Activated T-cell treated with anti-CD3 and anti-CD28 coated beads for 48 hours (primary cell): ENCODE data around the gene ROR1.

Experiments
- DNase-seq: peaks from one replicate; pipeline ENCODE4 v3.0.0-alpha.2; 2020; ENCODE audit warnings: low read depth

ROR1 gene

GRCh38 chr1:63856924-63857323, 83.1 kb downstream of the ROR1 start:
- DNase-seq, result no peak

DNA sequence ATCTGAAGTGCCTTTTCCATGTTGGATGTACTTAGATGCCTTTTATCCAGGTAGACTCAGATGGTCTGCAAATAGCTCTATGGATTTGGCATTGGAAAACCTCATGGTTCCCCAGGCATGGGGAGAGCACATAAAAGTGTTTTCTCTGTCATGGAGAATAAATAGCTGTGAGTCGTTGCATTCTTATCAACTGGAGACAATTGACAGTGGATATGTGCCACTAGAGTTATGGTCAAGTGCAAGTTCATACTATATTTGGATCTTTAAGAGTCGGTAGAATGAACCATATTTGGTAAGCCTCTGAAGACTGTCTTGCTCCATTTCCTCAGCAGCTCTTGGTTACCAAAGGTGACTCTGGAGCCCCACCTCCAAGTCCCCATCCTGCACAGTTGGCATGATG, 83.7 kb downstream of the ROR1 start:
- no peak for DNase-seq

DNA sequence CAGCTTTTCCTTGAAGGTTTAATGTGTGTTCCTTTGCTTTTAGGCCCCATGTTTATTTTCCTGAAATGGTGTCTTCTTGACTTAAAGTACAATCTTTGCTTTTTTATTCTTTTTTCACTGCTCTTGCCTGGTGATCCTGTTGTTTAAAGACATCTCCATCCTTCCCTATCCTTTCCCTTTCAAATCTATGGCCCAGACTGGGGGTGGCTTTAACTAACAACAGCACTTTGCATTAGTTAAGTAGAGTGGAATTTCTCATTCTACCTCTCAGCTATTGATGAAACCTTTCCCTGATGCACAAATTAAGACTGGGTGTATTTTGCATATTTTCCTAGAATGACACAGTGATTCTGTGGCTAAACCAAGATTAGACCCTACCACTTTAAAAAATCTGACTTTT, 84.3 kb downstream of the ROR1 start:
- DNase-seq, result no peak

GRCh38 chr1:63859480-63860275, 85.9 kb downstream of the ROR1 start:
- no peak for DNase-seq

GRCh38 chr1:63861052-63861691, 87.4 kb downstream of the ROR1 start:
- no peak for DNase-seq

DNA sequence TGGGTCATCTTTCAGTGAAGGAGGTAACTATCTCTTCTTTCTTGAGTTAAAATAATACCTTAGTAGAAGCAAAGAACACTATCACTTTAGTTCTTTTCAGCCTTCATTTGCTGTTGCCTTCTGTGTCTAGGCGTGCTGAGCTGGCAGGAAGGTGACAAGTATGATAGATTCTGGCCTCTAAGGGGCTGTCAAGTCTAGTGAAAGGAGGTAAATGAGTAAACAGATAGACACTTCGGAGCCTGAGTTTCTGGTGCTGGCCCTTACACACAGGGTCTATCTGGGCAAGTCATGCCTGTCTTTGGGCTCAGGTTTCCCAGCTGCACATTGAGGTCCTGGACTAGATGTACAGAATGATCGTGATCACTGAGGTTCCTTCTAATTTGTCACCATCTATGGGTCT, 89.3 kb downstream of the ROR1 start:
- no peak for DNase-seq

- DNase-seq, result no peak
Measured at GRCh38 chr1:63864224-63864641, 90.4 kb downstream of the ROR1 start.

- DNase-seq, result no peak
Measured at GRCh38 chr1:63865561-63865960, 91.7 kb downstream of the ROR1 start.

DNA sequence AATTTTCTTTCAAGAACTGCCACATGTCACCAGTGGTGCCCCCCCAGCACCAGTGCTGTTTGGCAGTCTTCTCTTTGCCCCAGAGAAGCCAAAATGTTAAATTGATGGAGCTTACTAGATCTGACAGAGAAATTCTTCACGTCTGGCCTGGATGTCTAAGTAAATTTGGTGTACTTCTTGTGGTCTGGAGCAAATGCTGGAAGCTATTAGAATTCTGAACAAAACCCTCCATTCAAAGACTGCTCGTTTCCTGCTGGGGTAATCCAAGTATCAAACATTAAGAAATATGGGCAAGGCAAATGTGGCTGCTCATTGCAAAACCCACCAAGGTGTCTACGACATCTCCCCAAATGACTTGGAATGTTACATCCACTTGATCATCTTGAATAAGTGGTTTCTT, 92.3 kb downstream of the ROR1 start:
- DNase-seq, result no peak

DNA sequence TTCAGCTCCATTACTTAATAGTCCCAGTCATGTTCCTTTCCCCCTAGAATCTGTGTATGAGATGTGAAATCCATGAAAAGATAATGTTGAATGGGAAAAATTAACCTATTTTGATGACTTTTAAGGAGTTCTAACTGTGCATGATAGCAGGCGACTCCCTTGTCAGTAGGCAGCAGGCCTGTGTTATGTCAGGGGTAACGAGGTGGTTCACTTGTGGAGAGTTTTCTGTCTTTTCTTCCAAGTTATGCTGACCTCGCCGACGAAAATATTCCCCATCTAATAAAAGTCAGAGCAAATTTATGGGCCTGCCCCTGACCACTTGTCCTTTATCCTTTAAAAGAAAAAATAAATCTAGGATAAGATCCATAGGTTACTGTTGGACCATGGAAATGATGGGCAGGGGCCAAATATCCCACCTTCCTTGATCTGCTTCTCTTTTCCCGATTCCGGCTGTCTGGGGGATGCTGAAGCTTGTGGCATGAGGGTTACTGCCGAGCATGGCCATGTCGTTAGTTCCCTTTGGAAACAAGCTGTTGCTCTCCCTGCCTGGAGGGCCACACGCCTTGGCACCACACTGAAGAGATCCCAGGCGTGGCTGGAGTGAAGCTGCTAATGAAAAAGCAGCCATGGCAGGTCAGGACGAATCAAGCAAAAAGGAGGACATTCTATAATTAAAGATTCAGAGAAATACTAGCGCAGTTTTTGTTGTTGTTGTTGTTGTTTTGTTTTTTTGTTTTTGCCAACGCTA, 93.8 kb downstream of the ROR1 start:
- DNase-seq, result no peak

- no peak for DNase-seq
Measured at GRCh38 chr1:63868268-63868781, 94.5 kb downstream of the ROR1 start.

DNA sequence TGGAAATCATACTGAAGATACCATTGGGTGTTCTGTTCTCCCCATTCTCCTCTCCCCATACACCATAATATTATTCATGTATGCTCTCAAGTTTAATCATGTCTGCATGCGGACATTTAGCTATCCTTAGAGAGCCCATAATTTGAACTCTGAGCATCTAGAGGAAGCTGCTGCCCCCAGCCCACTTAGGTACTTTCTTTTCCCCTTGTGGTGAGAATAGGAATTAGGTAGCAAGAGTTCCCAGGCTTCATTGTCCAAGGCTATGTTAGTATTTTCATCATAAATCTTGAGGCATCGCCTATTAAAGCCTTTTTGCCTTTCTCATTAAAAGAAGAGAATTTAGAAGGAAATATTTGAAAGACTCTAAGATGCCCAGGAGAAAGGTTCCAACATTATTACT, 96.3 kb downstream of the ROR1 start:
- no peak for DNase-seq

DNA sequence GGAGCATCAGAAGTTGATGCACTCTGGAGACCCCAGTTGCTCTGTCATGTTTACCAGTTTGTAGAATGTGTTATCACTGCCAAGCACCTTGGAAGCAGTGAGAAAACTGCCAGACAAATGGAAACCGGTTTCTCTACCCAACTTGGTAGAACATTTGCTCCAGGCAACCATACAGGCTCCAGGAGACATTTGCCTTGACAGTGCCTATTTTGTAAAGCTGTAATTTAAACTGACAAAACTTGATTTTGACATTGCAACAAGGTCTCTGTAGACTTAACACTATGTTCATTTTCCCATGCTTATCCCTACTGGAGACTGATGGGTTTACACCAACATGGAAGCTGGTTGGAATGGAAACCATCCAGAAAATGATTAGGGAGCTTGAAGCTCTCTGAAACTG, 97.6 kb downstream of the ROR1 start:
- DNase-seq, result no peak

DNA sequence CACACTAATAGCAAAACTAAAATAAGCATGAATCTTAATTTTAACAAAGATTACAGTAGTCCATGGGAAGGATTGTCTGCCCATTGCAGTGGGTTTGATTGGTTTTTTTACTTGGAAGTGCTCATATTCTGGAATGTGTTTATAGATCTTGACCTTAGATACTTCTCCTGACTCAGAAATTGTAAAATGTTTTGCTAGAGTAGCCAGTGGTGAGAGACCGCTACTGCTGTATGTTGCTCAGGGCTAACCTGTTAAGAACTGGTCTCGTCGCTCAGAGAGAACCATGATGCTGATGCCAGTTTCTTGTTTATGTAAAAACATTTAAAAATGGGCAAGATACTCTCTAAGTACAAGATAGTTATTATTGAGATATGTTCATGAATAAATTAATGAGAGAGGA, 99.9 kb downstream of the ROR1 start:
- DNase-seq, result no peak

DNA sequence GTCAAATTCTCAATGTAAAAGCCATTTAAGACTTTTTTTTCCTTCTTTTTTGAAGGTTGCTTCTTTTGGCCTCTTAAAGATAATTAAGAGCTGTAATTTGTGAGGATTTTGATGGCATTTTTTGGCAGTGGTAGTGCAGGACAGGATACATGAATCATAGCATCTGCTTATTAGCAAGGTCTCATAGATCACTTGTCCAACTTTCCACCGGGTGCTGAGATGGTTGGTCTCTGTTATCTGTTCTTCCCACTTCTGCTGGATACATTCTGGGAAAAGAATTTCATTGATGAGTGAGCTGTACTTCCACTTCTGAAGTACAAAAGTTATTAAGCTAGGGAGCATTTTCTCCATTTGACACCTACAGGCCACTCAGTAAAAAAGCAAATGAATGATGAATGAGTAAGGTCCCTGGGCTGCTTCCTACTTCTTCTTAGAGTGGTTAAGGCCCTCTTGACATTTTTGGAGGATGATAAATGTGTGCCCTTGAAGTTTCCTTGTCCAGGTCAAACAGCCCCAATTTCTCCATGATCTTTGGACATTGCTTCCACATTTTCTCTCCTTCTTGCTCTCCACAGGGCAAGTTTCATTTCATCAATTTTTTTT, 100.6 kb downstream of the ROR1 start:
- DNase-seq, result no peak

GRCh38 chr1:63875636-63876035, 101.8 kb downstream of the ROR1 start:
- no peak for DNase-seq

GRCh38 chr1:63877021-63877767, 103.4 kb downstream of the ROR1 start:
- no peak for DNase-seq

DNA sequence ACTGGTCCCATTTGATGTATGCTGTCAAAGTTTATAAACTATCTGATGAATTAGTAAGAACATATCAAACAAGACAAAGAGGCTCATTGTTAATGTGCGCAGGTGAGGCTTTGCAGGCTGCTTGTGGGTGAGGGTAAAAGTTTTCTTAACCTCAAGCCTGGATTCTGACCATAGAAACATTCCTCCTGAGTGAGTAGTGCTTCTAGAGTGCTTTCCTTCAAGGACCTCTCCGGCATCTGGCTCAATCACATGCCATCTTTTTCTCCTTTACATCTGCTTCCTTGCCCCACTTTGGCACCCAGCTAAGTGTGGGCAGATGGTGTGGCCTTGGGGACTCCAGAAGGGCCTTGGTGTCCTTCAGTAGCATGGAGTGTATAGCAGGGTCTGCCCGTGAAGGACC, 104.0 kb downstream of the ROR1 start:
- DNase-seq, result no peak

- DNase-seq, result no peak
Measured at GRCh38 chr1:63878932-63879331, 105.1 kb downstream of the ROR1 start.

DNA sequence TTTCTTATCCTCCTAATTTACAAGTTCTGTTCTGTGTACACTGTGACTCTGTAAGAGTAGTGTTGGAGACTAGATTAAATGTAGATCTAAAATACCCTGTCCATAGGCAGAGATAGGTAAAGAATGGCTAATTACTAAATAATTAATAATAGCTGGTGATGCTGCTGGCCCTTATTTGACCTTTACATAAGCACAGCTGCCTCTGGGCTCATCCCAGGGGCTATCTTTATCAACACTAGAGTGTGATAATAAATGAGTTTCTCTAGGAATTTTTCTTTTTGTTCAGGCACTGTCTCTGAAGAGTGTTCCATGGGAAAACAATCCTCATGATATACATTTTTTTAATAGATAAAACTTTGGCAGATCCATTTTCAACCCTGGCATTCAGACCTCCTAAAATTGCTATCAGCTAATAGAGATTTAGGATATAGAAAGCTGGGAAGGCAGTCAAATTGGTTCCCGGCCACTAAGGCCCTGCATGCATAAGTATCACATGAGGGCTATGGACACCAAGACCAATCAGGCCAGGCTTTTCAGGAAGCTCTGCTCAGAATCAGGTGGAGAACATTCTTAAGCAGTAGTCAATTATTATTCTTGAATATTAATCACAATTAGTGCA, 107.2 kb downstream of the ROR1 start:
- no peak for DNase-seq

- no peak for DNase-seq
Measured at GRCh38 chr1:63882048-63882704, 108.4 kb downstream of the ROR1 start.
